SK-N-SH (cell line): ENCODE results near the gene CHKB.

Experiments used
- EP300 ChIP-seq, 2 experiments: IDR thresholded peaks; 2 replicates each; pipeline versions ENCODE4 v1.4.0 to v1.6.1; 2012; ENCODE audit warnings: borderline replicate concordance in 1 of 2, low read depth in 1 of 2, low read length in 1 of 2
- POLR2AphosphoS5 ChIP-seq: IDR thresholded peaks from 2 replicates; pipeline ENCODE4 v1.6.1; 2012; ENCODE audit warnings: low read depth, low read length
- RAD21 ChIP-seq: IDR thresholded peaks from 2 replicates; pipeline ENCODE4 v1.6.1; 2012; ENCODE audit warnings: mild to moderate bottlenecking, low read length
- RXRA ChIP-seq: IDR thresholded peaks from 2 replicates; pipeline ENCODE4 v1.4.0; 2012; ENCODE audit warnings: low read depth, mild to moderate bottlenecking, borderline replicate concordance
- SIN3A ChIP-seq: IDR thresholded peaks from 2 replicates; pipeline ENCODE4 v1.6.1; 2012; ENCODE audit warnings: low read depth, mild to moderate bottlenecking, low read length, moderate library complexity, borderline replicate concordance
- TAF1 ChIP-seq: IDR thresholded peaks from 2 replicates; pipeline ENCODE4 v1.6.1; 2012; ENCODE audit warnings: low read depth, mild to moderate bottlenecking, low read length, moderate library complexity, borderline replicate concordance
- TEAD4 ChIP-seq: IDR thresholded peaks from 2 replicates; pipeline ENCODE4 v1.4.0; 2012; ENCODE audit warnings: mild to moderate bottlenecking, borderline replicate concordance; ENCODE audit not compliant: insufficient read depth
- TF ChIP-seq, protein P1 (sequence below): fragments of 200-600 bp; sonication (generic); IDR thresholded peaks from 2 replicates; pipeline ENCODE4 v1.6.1; 2017; ENCODE audit warnings: antibody characterized with exemption, mild to moderate bottlenecking, moderate library complexity
- TF ChIP-seq, protein P2 (sequence below): IDR thresholded peaks from 2 replicates; pipeline ENCODE4 v1.4.0; 2012; ENCODE audit warnings: low read depth
- TF ChIP-seq, protein P3 (sequence below): IDR thresholded peaks from 2 replicates; pipeline ENCODE4 v1.6.1; 2012; ENCODE audit warnings: mild to moderate bottlenecking, low read depth, low read length, moderate library complexity
- TF ChIP-seq, protein P4 (sequence below): IDR thresholded peaks from 2 replicates; pipeline ENCODE4 v1.4.0; 2012; ENCODE audit warnings: low read depth, borderline replicate concordance

DNA sequence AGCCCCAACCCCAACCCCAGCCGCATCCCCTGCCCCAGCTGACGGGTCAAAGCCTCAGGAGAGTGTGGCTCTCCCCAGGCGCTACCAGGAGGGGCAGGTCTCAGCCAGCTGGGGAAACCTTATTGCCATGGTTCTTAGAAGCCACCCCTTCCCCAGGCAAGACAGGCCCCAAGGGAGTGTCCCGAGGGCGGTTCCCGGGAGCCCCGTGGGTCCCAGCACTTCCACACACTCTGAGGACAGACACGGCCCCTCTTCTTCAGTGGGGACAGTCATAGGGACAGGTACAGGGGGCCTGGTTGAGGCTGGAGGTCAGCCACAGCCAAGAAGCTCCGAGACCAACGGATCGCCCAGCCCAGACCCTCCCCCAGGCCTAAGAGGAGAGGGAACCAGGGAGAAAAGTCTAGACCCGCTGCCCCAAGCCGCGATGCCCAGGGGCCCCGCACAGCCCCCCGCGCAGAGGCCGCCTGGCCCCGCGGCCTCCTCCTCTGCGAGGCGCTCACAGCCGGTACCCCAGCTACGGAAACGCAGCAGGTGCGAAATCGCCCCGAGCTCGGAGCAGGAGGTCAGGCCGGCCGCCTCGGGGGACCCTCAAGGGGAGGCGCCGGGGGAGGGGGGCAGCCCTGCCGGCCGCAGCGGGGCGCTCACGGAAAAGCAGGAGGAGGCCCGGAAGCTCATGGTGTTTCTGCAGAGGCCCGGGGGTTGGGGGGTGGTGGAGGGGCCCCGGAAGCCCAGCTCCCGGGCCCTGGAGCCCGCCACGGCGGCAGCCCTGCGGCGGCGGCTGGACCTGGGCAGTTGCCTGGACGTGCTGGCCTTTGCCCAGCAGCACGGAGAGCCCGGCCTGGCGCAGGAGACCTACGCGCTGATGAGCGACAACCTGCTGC lies 34.4 kb downstream of the CHKB start:
- TF ChIP-seq TEAD4 (no peak), EP300 (IDR thresholded peaks at IDR 0.05; ENCODE audit: borderline replicate concordance in 1 of 2, low read depth in 1 of 2, low read length in 1 of 2) (no peak), TAF1 (no peak), RXRA (no peak), RAD21 (no peak), SIN3A (no peak), POLR2AphosphoS5 (no peak)
- TF ChIP-seq, protein P1, sequence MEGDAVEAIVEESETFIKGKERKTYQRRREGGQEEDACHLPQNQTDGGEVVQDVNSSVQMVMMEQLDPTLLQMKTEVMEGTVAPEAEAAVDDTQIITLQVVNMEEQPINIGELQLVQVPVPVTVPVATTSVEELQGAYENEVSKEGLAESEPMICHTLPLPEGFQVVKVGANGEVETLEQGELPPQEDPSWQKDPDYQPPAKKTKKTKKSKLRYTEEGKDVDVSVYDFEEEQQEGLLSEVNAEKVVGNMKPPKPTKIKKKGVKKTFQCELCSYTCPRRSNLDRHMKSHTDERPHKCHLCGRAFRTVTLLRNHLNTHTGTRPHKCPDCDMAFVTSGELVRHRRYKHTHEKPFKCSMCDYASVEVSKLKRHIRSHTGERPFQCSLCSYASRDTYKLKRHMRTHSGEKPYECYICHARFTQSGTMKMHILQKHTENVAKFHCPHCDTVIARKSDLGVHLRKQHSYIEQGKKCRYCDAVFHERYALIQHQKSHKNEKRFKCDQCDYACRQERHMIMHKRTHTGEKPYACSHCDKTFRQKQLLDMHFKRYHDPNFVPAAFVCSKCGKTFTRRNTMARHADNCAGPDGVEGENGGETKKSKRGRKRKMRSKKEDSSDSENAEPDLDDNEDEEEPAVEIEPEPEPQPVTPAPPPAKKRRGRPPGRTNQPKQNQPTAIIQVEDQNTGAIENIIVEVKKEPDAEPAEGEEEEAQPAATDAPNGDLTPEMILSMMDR: no peak
- TF ChIP-seq, protein P2, sequence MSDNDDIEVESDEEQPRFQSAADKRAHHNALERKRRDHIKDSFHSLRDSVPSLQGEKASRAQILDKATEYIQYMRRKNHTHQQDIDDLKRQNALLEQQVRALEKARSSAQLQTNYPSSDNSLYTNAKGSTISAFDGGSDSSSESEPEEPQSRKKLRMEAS: no peak
- TF ChIP-seq, protein P3, sequence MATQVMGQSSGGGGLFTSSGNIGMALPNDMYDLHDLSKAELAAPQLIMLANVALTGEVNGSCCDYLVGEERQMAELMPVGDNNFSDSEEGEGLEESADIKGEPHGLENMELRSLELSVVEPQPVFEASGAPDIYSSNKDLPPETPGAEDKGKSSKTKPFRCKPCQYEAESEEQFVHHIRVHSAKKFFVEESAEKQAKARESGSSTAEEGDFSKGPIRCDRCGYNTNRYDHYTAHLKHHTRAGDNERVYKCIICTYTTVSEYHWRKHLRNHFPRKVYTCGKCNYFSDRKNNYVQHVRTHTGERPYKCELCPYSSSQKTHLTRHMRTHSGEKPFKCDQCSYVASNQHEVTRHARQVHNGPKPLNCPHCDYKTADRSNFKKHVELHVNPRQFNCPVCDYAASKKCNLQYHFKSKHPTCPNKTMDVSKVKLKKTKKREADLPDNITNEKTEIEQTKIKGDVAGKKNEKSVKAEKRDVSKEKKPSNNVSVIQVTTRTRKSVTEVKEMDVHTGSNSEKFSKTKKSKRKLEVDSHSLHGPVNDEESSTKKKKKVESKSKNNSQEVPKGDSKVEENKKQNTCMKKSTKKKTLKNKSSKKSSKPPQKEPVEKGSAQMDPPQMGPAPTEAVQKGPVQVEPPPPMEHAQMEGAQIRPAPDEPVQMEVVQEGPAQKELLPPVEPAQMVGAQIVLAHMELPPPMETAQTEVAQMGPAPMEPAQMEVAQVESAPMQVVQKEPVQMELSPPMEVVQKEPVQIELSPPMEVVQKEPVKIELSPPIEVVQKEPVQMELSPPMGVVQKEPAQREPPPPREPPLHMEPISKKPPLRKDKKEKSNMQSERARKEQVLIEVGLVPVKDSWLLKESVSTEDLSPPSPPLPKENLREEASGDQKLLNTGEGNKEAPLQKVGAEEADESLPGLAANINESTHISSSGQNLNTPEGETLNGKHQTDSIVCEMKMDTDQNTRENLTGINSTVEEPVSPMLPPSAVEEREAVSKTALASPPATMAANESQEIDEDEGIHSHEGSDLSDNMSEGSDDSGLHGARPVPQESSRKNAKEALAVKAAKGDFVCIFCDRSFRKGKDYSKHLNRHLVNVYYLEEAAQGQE: no peak
- TF ChIP-seq, protein P4, sequence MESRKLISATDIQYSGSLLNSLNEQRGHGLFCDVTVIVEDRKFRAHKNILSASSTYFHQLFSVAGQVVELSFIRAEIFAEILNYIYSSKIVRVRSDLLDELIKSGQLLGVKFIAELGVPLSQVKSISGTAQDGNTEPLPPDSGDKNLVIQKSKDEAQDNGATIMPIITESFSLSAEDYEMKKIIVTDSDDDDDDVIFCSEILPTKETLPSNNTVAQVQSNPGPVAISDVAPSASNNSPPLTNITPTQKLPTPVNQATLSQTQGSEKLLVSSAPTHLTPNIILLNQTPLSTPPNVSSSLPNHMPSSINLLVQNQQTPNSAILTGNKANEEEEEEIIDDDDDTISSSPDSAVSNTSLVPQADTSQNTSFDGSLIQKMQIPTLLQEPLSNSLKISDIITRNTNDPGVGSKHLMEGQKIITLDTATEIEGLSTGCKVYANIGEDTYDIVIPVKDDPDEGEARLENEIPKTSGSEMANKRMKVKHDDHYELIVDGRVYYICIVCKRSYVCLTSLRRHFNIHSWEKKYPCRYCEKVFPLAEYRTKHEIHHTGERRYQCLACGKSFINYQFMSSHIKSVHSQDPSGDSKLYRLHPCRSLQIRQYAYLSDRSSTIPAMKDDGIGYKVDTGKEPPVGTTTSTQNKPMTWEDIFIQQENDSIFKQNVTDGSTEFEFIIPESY: no peak
